PC-3 (cell line): Measurements from ENCODE around the gene DEUP1.

Experiments
- CTCF ChIP-seq: fragments of 300-600 bp; sonication (generic); conservative IDR thresholded peaks from 2 replicates; pipeline ENCODE4 v1.5.1; 2017; ENCODE audit warnings: antibody characterized with exemption, low read depth, mild to moderate bottlenecking, low read length
- EZH2 ChIP-seq: fragments of 300-600 bp; sonication (generic); IDR thresholded peaks from one replicate; pipeline ENCODE4 v1.6.1; 2017; ENCODE audit warnings: antibody characterized with exemption, mild to moderate bottlenecking, low read length; ENCODE audit not compliant: unreplicated experiment
- EZH2phosphoT487 ChIP-seq: fragments of 300-600 bp; sonication (generic); IDR thresholded peaks from 2 replicates; pipeline ENCODE4 v1.6.1; 2018; ENCODE audit warnings: mild to moderate bottlenecking, antibody characterized with exemption, low read length, borderline replicate concordance

DNA sequence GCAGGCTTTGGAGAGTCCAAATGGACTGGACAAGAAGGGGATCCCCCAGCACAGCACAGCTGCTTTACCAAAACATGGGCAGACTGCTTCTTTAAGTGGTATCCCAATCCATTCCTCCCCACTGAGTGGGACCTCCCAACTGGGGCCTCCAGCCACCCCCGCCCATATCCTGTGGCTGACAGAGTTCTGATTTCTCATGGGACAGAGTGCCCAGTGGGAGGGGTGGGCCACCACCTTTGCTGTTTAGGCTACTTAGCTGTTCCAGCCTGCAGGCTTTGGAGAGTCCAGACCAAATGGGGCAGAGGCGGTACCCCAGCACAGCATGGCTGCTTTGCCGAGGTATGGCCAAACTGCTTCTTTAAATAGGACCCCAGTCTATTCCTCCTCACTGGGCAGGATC, 26.9 kb upstream of the DEUP1 start:
- TF ChIP-seq CTCF = no peak
- no peak for TF ChIP-seq EZH2
- TF ChIP-seq EZH2phosphoT487 = no peak
